Mesothelial cell of epicardium (in vitro differentiated cells): ENCODE measurements around the gene PAN2. TPM values are rescaled to one million over a fixed set of nuclear protein-coding genes. Genes with fewer than 3 reads are reported as not detected.
"Not testable (repeated sequence)": the region's sequence is repeated elsewhere in the genome, so short reads cannot be mapped to it uniquely, and the experiment has no call there.

Experiments
- DNase-seq, 2 experiments: peaks; one replicate each; pipeline ENCODE4 v3.0.0; 2021; ENCODE audit warnings: low spot score in 2 of 2; ENCODE audit not compliant: unreplicated experiment in 2 of 2
- H3K27ac Mint-ChIP-seq: 2 replicates; pipeline ENCODE4 v1.8.0; 2021; ENCODE audit warnings: mixed read lengths
- H3K27me3 Mint-ChIP-seq: 2 replicates; pipeline ENCODE4 v1.8.0; 2021; ENCODE audit warnings: low read depth, mixed read lengths
- H3K36me3 Mint-ChIP-seq: 2 replicates; pipeline ENCODE4 v1.8.0; 2021; ENCODE audit warnings: mixed read lengths
- H3K4me1 Mint-ChIP-seq: 2 replicates; pipeline ENCODE4 v1.8.0; 2021; ENCODE audit warnings: mixed read lengths
- H3K4me3 Mint-ChIP-seq: 2 replicates; pipeline ENCODE4 v1.8.0; 2021; ENCODE audit warnings: mild to moderate bottlenecking, moderate library complexity, mixed read lengths
- H3K9me3 Mint-ChIP-seq: 2 replicates; pipeline ENCODE4 v1.8.0; 2021; ENCODE audit warnings: mixed read lengths
- CTCF ChIP-seq: fragments of 200-600 bp; sonication (generic); IDR thresholded peaks from one replicate; pipeline ENCODE4 v1.5.0; 2021; ENCODE audit warnings: antibody characterized with exemption; ENCODE audit not compliant: unreplicated experiment
- total RNA-seq: library from RNA; stranded (reverse); gene quantifications from 3 replicates; pipeline ENCODE4 v1.2.1, GENCODE V29; 2021

PAN2 gene
- total RNA-seq, 1 donor from 2014 or later, result 66.4 TPM

- DNase-seq, result no peak
- H3K9me3 Mint-ChIP-seq, result no peaks in the 10 kb centered on the region
- H3K4me3 Mint-ChIP-seq, result no peak overlapping the region
- H3K4me1 Mint-ChIP-seq, result no peaks in the 10 kb centered on the region
- no peak for TF ChIP-seq CTCF
- peaks cover 32% of the 10 kb centered on the region for H3K36me3 Mint-ChIP-seq
- no peak overlapping the region for H3K27ac Mint-ChIP-seq
- H3K27me3 Mint-ChIP-seq, result no peaks in the 10 kb centered on the region
Observed at GRCh38 chr12:56274299-56274698, 59.5 kb downstream of the PAN2 start.

- H3K4me1 Mint-ChIP-seq, H3K27me3 Mint-ChIP-seq, H3K4me3 Mint-ChIP-seq, H3K27ac Mint-ChIP-seq, H3K9me3 Mint-ChIP-seq, DNase-seq: not testable (repeated sequence)
- H3K36me3 Mint-ChIP-seq, result peaks cover 30% of the 10 kb centered on the region
Observed at GRCh38 chr12:56272468-56272867, 61.3 kb downstream of the PAN2 start.

- H3K36me3 Mint-ChIP-seq, result peaks cover 27% of the 10 kb centered on the region
- no peaks in the 10 kb centered on the region for H3K9me3 Mint-ChIP-seq
- peak overlapping the region; percentile 27 for H3K27ac Mint-ChIP-seq
- H3K4me1 Mint-ChIP-seq, result peaks cover 7% of the 10 kb centered on the region
- H3K4me3 Mint-ChIP-seq, result no peak overlapping the region
- H3K27me3 Mint-ChIP-seq, result no peaks in the 10 kb centered on the region
- no peak for TF ChIP-seq CTCF
- DNase-seq, result no peak
Observed at GRCh38 chr12:56271031-56271430, 62.8 kb downstream of the PAN2 start.

- no peak for TF ChIP-seq CTCF
- Mint-ChIP-seq H3K27ac (peak overlapping the region; percentile 34), H3K36me3 (peaks cover 10% of the 10 kb centered on the region), H3K9me3 (no peaks in the 10 kb centered on the region), H3K4me3 (peak overlapping the region; percentile 72), H3K27me3 (no peaks in the 10 kb centered on the region), H3K4me1 (peaks cover 8% of the 10 kb centered on the region)
- no peak for DNase-seq
Observed at GRCh38 chr12:56267443-56268071, 66.2 kb downstream of the PAN2 start.

GRCh38 chr12:56266693-56267442, 66.9 kb downstream of the PAN2 start, which contains the start of gene COQ10A:
TSS of gene COQ10A (plus strand) at chr12:56266942. CDS start at chr12:56267119, 177 bp downstream.
- Mint-ChIP-seq H3K27ac (peak within 1 kb of the TSS; percentile 87), H3K4me3 (peak within 1 kb of the TSS; percentile 92)

More at GRCh38 chr12:56266693-56267442, 66.9 kb downstream of the PAN2 start, which contains the start of gene COQ10A:
- Mint-ChIP-seq H3K4me1 (peaks cover 8% of the 10 kb centered on the region), H3K36me3 (peaks cover 10% of the 10 kb centered on the region), H3K9me3 (no peaks in the 10 kb centered on the region), H3K27me3 (no peaks in the 10 kb centered on the region)
- DNase-seq, result peak; percentile 63 to 85
- TF ChIP-seq CTCF, result peak; percentile 47

Other genes with a start within 250 kb of the PAN2 start
- 90.4 to 96.7 TPM (median 91.4 TPM) in 3 replicates for gene PA2G4, start 229.4 kb downstream of the PAN2 start, total RNA-seq
- 3,814 to 4,057 TPM (median 4,017 TPM) in 3 replicates for gene RPL41, start 217.4 kb downstream of the PAN2 start, total RNA-seq
- 7.8 to 9.2 TPM (median 8.0 TPM) in 3 replicates for gene ZC3H10, start 215.7 kb downstream of the PAN2 start, total RNA-seq
- gene ESYT1, start 205.7 kb downstream of the PAN2 start, total RNA-seq, result 64.7 to 69.4 TPM (median 67.2 TPM) in 3 replicates
- gene MYL6B, start 181.4 kb downstream of the PAN2 start, total RNA-seq, result 150 to 151 TPM (median 150 TPM) in 3 replicates
- gene MYL6, start 175.6 kb downstream of the PAN2 start, total RNA-seq, result 800 to 830 TPM (median 827 TPM) in 3 replicates
- 158 to 177 TPM (median 171 TPM) in 3 replicates for gene SMARCC2, start 144.5 kb downstream of the PAN2 start, total RNA-seq
- 47.1 to 49.6 TPM (median 48.1 TPM) in 3 replicates for gene RNF41, start 112.1 kb downstream of the PAN2 start, total RNA-seq
- 23.5 to 24.4 TPM (median 23.7 TPM) in 3 replicates for gene NABP2, start 109.7 kb downstream of the PAN2 start, total RNA-seq
- 0.76 to 1.3 TPM (median 1.1 TPM) in 3 replicates for gene SLC39A5, start 103.9 kb downstream of the PAN2 start, total RNA-seq
- 60.7 to 63.2 TPM (median 63.1 TPM) in 3 replicates for gene ANKRD52, start 75.6 kb downstream of the PAN2 start, total RNA-seq
- 11.0 to 15.3 TPM (median 12.5 TPM) in 3 replicates for gene COQ10A, start 67.1 kb downstream of the PAN2 start, total RNA-seq
- 167 to 195 TPM (median 194 TPM) in 3 replicates for gene CS, start 33.7 kb downstream of the PAN2 start, total RNA-seq
- 164 to 174 TPM (median 171 TPM) in 3 replicates for gene CNPY2, start 18.0 kb downstream of the PAN2 start, total RNA-seq
- 0.51 to 0.76 TPM (median 0.72 TPM) in 3 replicates for gene IL23A, start 4.9 kb upstream of the PAN2 start, total RNA-seq
- gene STAT2, start 26.1 kb upstream of the PAN2 start, total RNA-seq, result 178 to 188 TPM (median 180 TPM) in 3 replicates
- not detected in 3 replicates for gene APOF, start 28.9 kb upstream of the PAN2 start, total RNA-seq
- 26.3 to 27.9 TPM (median 27.6 TPM) in 3 replicates for gene TIMELESS, start 115.4 kb upstream of the PAN2 start, total RNA-seq
- gene MIP, start 120.7 kb upstream of the PAN2 start, total RNA-seq, result not detected in 3 replicates
- gene SPRYD4, start 134.6 kb upstream of the PAN2 start, total RNA-seq, result 5.7 to 6.0 TPM (median 5.7 TPM) in 3 replicates
- 2.2 to 2.9 TPM (median 2.9 TPM) in 3 replicates for gene GLS2, start 154.2 kb upstream of the PAN2 start, total RNA-seq
- gene RBMS2, start 187.8 kb upstream of the PAN2 start, total RNA-seq, result 78.0 to 89.3 TPM (median 84.3 TPM) in 3 replicates